Lower leg skin (tissue), 3 donors: ENCODE data around the gene PSMC2.

ENCODE experiments used
- CTCF ChIP-seq, 3 donors: fragments of 450-650 bp; IDR thresholded peaks; one replicate each; pipeline ENCODE4 v1.5.1; 2016; ENCODE audit warnings: antibody characterized with exemption in 3 of 3, mild to moderate bottlenecking in 3 of 3, moderate library complexity in 2 of 3
- POLR2A ChIP-seq, 2 donors: fragments of 450-650 bp; IDR thresholded peaks; one replicate each; pipeline ENCODE4 v1.6.1; 2016 to 2017; ENCODE audit warnings: antibody characterized with exemption in 2 of 2, mild to moderate bottlenecking in 1 of 2, moderate library complexity in 1 of 2

- TF ChIP-seq POLR2A (IDR thresholded peaks at IDR 0.05) (no peak), CTCF (IDR thresholded peaks at IDR 0.05) (no peak)
These were observed 32.6 kb upstream of the PSMC2 start for GRCh38 chr7:103314852-103315251.
